NCI-H510A treated with DMSO at 0.1 percent for 48 hours (cell line): ENCODE data around the gene SLC22A3.
"Not testable (repeated sequence)": the region's sequence is repeated elsewhere in the genome, so short reads cannot be mapped to it uniquely, and the experiment has no call there.

Source experiments
- DNase-seq: peaks from one replicate; lab custom pipeline; 2025; lab: John Stamatoyannopoulos, UW

SLC22A3 gene

DNA sequence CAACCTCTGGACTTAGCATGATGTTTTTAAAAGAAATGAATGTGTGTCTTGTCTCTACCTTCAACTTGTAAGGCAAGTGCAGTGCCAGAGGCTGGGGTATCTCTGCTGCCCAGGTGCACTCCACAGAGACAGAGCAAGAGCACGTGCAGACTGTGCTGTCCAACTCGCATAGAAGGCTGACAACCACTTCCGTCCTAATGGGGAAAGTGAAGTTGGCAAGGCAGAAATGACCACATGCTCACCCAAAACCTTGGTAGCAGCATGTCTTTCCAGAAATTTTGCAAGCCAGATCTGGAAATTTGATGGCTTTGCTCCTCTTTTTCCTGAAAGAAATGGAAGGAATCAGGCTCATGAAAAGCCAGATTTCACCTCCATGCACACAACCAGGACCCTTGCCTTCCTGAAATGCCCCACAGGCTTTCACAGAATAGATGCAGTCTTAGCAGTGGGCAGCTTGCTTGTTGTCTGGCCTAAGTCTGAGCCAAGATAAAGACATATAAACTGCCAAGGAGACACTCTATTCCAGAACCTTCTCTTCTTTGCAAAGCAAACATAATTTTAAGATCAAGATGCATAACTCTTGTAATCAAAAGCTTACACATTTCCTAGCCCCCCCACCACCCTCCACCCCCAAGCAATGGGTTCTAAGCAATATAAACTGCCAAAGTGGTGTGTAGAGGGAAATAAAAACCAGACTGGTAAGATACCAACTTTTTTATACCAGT is 26.8 kb downstream of the SLC22A3 start:
- no peak for DNase-seq

DNA sequence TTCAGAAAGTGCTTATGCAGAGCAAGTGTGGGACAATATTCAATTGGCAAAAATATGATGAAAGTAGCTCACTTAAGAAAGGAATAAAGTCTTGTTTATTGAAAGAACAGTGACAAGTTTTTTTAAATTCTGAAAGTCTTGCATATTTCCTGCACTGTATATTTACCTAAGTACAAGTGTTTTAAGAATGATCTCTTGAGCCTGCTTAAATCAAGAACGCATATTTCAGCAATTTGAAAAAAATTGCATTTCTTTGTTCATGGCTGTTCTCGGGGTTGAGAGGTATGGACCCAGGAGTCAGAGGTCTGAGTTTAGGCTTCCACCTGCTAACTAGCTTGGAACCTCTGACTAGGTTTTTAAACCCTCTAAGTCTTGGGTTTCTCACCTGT is 27.4 kb downstream of the SLC22A3 start:
- DNase-seq = no peak

DNA sequence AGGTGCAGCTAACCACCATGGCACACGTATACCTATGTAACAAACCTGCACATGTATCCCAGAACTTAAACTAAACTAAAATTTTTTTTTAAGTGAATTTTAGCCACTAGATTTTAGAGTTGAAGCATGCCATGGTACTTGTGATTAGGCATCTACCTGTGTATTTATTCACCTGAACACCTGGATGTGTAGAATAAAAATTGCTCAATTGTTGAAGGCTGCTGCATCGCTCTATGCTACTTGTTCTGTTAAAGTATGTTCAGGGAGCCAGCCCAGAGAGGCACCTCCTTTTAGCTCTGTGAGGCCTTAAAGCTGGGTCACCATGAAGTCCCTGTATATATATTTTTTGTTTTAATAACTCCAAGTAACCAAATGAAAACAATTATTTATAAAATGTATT is 28.3 kb downstream of the SLC22A3 start:
- no peak for DNase-seq

DNA sequence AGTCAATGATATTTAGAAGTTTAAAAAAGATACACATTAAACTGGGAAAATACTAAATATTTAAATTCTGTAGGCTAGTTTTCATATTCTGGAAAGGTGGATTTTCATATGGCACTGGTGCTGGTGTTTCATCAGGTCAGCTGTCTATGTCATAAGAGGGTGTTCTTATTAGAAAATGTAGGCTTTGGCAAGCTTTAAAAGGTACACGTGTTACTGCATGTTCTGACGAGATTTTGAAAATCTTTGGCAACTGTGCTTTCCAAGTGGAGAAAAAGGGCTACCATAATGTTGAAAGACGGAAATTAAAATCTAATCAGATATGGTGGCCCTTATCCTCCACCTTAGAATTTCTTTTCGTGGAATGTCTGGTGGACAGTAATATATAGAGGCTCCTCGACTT is 30.0 kb downstream of the SLC22A3 start:
- DNase-seq = no peak

DNA sequence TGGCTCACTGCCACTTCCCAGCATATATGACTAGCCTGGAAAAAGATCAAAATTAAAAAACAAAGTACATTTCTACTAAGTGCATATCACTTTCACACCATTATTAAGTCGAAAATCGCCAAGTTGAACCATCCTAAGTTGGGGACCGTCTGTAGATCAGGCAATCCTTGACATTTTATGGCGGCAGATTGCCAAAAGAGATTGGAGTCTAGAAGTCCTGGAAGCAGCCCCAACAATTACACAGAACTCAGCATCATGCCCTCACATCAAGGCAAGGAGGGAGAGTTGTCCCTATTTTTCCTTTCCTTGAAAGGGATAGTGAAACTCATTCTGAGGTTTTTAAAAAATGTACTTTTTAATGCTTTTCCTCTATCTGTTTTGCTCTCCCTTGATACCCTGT is 30.7 kb downstream of the SLC22A3 start:
- DNase-seq = no peak

GRCh38 chr6:160379466-160379865 is 31.3 kb downstream of the SLC22A3 start:
- no peak for DNase-seq

- no peak for DNase-seq
Observed at GRCh38 chr6:160382946-160383345, 34.8 kb downstream of the SLC22A3 start.

GRCh38 chr6:160386869-160387530 is 38.8 kb downstream of the SLC22A3 start:
- no peak for DNase-seq

- no peak for DNase-seq
Observed at GRCh38 chr6:160387916-160388643, 39.9 kb downstream of the SLC22A3 start.

GRCh38 chr6:160388922-160389321 is 40.7 kb downstream of the SLC22A3 start:
- no peak for DNase-seq

DNA sequence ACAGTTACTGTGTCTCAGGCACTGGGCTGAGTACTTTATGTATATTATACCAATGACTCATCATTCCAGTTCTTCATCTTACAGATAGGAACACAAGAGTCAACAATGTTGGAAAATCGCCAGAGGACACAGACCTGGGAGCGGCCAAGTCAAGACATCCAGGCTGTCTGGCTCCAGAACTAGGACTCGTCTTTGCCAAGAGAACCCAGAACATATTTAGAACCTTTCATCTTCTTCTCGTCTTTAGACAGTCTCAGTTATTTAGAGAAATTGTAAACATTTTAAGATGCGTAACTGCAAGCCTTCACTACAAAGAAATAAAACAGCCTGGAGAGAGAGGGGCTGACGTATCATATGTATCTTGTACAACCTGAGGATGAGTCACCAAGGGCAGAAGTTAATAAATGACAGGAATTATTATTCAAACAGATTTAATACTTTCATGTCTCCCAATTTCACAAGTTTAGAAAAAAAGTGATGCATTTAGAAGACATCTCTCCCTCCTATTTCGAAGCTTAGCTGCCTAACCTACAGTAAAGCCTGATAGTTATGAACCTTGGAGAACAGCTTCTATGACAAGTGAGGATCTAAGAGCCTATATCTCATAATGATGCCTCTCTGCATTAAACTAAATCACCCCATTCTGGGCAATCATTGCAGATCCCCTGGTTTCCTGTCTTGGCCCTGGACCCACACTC is 43.4 kb downstream of the SLC22A3 start:
- no peak for DNase-seq

GRCh38 chr6:160393442-160393841 is 45.3 kb downstream of the SLC22A3 start:
- DNase-seq = not testable (repeated sequence)

GRCh38 chr6:160393891-160394653 is 45.9 kb downstream of the SLC22A3 start:
- no peak for DNase-seq

DNA sequence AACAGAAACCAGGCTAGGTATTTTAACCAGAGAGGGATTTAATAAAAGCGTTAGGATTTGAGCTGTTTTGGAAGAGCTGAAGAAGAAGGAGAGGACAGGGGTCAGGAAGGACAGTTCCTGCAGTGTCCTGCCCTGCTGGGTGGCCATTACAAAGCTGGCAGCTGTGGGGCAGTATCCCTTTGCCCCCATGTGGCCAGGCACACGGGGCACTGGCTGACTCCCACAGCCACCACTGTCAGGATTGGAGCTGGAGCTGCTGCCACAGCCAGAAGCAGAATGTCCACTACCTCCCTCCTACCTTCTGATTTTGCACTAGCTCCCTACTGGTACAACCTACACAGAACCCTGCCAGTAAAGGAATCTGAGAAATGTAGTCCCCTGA is 46.5 kb downstream of the SLC22A3 start:
- DNase-seq = no peak

DNA sequence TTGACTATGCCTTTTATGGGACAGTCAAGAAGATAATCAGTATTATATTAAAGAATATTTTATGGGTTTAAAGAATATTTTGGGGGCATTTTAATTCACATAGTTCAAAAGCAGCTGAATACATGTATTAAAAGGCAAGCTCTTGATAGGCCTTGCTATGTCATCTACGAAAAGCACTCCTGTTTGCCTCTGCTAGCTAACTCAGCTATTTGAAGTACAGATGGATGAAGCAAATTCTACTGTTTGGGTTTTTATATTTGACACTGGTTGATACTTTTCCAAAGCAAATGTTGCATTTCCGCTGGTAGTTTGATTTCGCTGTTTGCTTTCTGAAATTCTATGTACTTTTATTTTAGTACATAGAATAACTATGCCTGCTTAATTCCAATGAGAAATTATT is 47.0 kb downstream of the SLC22A3 start:
- no peak for DNase-seq

DNA sequence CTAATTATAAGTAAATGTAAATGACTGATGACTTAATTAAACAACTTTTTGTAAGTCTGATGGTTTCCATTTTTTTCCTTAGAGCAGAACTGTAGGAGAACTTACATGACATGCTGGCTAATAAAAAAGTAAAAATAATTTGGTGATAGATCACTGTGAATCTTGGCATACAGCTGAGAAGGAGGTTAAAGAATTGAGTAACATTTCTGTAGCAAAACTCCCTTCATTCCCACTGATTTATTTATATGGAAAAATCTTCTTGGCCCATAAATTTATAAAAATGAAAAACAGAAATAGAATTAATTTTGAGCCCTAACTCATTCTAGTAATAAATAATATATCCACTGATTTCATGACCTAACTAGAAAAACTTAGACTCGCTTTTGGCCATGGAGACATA is 48.1 kb downstream of the SLC22A3 start:
- no peak for DNase-seq

- DNase-seq = no peak
Observed at GRCh38 chr6:160398674-160399271, 50.6 kb downstream of the SLC22A3 start.

GRCh38 chr6:160400446-160400845 is 52.3 kb downstream of the SLC22A3 start:
- no peak for DNase-seq

GRCh38 chr6:160408528-160408927 is 60.4 kb downstream of the SLC22A3 start:
- no peak for DNase-seq

- no peak for DNase-seq
Observed at GRCh38 chr6:160412993-160413392, 64.8 kb downstream of the SLC22A3 start.

DNA sequence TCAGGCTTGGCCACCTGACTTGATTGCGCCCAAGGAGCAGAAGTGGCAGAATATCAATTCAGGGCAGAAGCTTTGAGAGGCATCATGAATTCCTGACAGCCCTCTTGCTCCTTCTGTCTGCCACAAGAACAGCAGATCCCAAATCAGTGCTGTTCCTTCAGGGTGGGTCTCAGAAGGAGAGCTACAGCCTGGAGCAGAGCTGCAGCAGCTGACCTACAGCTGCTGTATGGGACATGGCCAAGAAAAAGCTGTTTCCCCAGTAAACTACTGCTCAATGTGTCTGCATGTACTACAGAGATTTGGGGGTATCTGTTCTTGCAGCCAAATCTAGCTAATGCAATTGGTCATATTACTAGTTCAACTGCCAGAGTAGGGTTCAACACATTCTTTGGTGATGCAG is 69.0 kb downstream of the SLC22A3 start:
- no peak for DNase-seq
